HT-29 (cell line): ENCODE data around the gene PLAGL2. TPM values are rescaled to one million over a fixed set of nuclear protein-coding genes. Genes with fewer than 3 reads are reported as not detected.
"Not testable (repeated sequence)": the region's sequence is repeated elsewhere in the genome, so short reads cannot be mapped to it uniquely, and the experiment has no call there.

Source experiments
- DNase-seq: peaks from one replicate; pipeline ENCODE4 v3.0.0-alpha.2; 2015; ENCODE audit warnings: low spot score
- total RNA-seq: library from RNA; depleted of rRNA; stranded (reverse); fragments of >200 nt; shearing (Covaris generic); gene quantifications from 2 replicates; pipeline ENCODE4 v1.2.3, GENCODE V29; 2014

PLAGL2 gene
- total RNA-seq, 1 experiment from 2014 or later = 6.9 TPM

GRCh38 chr20:32205110-32205842 is 2.3 kb downstream of the PLAGL2 start:
- DNase-seq = no peak

DNA sequence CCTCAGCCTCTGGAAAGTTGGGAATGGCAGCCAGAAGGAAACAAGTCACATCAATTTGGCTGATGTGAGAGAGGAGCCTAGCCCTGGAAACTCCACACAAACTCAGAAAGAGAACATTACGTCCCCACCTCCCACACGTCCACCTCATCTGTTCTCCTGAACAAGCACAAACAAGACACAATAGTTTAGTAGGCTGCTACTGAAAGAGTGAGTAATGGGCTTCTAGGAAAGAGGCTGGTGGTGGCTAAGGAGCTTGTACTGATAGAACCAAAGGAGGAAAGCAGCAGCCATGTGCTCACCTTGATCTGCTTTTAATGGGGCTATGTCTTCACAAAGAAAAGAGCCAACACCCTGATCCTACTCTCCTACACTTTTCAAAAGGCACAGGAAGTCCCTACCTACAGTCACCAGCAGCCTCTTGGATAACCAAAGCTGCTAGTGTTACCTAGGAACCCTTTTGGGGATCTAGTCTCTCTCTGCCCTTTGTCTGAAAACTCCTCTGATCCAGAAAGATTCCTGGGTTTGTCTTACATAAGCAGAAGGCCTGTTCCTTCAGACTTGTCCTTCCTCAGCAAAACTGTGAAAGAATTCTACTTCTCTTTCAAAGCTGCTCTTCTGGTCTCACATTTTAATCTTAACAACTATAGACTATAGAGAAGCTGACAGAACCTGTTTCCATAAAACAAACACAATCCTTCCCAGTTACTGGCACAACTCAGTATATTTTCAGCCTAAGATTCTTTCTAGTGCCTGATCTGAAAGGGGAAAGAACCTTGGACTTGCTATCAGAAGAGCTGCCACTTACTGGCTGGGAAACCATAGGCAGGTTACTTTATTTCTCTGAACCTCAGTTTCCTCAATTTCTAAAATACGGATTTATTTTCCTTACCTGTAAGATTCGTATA is 3.1 kb downstream of the PLAGL2 start:
- DNase-seq = no peak

DNA sequence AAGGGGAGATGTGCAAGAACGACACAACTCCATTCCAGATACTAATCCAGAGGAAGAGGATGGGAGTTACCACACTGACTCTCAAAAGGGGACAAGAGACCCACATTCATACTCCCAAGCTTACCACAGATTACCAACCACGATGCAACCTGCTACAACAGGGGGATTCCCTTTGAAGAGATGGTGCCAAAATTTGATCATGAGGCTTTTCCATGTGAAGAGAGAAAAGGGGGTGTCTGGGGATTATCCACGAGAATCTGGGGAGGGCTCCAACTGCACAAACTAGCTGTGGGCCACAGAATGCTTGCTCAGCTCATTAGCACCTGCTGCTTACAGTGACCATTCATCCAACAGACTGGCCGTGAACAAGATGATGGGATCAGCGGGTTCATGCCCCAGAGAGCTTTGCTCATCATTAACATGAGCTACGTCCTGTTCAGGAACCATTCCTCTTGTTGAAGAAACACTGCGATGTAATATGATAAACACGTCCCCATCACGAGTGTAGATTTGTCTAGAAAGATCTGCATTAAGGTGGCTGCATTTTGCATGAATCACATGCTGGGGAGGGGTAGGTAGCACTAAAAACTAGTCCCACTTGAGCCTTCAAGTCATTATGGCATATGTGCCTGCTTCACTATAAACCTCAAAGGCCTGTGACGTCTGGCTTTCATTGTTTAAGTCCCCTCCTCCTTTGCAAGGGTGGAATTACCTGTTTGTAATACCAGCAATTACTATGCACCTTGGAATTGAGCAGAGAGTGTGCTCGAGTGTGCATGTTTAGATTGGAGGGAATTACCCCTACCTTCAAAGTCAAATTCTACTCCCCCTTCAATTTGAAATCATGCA is 4.0 kb downstream of the PLAGL2 start:
- no peak for DNase-seq

DNA sequence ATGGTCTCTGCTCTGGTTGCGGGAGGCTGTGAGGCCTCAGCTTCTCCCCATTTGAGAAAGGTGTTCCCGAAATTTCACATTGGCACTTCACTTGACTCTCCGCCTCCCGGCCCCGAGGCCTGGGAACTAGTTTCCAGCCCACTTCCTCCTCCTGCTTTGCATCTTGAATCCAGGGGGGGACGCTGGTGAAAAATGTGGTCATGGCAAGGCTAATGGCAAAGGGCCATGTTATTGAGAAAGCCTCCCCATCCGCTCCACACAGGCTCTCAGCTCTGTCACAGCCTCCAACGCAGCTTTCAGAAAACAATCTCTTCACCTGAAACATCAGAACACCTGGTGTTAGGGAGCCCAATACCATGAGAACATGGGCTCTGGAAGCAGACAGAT is 5.6 kb downstream of the PLAGL2 start:
- DNase-seq = no peak

- no peak for DNase-seq
Measured at GRCh38 chr20:32201296-32201976, 6.1 kb downstream of the PLAGL2 start.

GRCh38 chr20:32199006-32199405 is 8.5 kb downstream of the PLAGL2 start:
- DNase-seq = no peak

DNA sequence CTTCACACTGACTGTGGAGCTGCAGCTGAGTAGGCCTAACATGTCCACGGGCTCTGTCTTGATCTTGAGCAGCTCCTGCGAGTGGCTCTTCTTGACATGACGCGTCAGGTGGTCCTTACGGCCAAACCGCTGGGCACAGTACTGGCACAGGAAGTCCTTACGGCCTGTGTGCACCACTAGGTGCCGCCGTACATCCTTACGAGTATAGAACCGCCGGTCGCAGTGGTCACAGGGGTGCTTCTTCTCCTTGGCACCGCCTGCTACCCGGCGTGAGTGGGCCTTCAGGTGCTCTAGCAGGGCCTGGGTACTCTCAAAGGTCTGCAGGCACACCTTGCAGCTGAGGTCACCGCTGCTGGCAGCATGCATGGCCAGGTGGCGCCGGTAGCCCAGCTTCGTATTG is 10.4 kb downstream of the PLAGL2 start:
- not testable (repeated sequence) for DNase-seq

DNA sequence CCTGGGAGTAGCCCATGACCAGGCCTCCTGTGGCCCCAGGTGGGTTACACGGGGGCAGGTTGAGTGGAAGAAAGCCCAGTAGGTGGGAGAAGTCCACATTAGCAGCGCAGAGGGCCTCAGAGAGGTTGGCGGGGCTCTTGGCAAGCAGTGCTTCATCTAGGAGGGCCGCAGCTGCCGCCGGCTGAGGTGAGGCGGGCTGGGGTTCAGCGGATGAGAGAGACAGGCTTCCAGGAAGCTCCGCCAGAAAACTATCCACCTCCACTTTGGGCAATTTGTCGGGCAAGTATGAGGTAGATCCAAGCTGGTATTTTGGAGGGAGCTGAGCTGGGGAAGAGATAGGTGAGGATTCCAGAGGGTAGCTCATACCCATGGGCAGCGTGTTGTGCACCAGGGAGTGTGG is 10.9 kb downstream of the PLAGL2 start:
- not testable (repeated sequence) for DNase-seq

GRCh38 chr20:32195581-32195980 is 12.0 kb downstream of the PLAGL2 start:
- no peak for DNase-seq

DNA sequence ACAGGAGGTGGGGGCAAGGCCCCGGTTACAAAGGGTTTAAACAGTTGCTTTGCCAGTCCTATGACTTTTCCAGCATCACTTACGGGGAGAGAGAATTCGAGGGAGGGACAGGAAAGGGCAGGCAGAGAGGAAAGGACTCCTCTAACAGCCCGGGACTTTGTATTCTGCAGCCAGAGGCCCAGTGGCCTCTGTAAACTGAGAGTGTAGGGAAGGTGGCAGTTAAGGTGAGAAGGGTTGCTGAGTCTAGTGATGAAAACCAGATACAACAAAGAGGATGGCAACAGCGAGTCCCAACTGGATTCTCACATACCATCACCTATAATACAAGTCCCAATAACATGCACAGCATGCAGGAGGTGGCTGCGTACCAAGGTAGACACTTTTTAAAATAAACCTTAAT is 13.5 kb downstream of the PLAGL2 start:
- no peak for DNase-seq

DNA sequence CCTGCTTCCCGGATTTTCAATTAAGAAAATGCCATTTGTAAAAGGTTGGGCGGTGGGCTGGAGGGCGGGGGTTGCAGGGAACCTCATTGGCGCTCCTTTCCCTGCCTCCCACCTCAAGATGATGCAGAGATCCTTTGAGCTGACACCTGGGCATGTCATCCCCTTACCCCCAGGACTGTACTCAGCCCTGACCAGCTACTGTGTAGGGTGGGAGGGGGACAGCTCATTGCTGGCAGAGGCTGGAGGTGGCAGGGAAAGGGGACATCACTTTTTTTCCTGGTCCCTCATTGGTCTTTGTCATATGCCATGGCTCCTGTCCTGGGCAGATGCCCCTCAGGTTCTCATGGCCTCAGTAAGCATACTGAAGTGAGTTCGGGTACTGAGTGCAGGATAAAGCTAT is 14.2 kb downstream of the PLAGL2 start:
- not testable (repeated sequence) for DNase-seq

- no peak for DNase-seq
Measured at GRCh38 chr20:32192698-32193097, 14.8 kb downstream of the PLAGL2 start.

DNA sequence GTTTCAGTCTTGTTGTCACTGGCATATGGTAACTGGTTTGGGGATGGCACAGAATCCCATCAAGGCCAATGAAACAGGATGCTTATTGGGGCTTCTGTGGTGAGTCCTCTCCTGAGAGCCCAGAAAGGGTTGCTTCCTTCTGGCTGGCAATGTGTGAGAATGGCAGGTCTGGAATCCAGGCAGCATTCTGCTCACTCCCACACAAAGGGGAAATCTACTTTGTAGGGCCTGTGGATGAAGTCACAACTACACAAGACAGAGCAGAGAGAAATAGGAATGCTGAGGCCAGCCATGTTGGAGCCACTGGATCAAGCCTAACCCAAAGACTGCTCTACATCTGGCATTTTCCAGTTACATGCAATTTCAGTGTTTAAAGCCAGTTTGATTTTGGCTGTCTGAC is 15.7 kb downstream of the PLAGL2 start:
- DNase-seq = no peak

DNA sequence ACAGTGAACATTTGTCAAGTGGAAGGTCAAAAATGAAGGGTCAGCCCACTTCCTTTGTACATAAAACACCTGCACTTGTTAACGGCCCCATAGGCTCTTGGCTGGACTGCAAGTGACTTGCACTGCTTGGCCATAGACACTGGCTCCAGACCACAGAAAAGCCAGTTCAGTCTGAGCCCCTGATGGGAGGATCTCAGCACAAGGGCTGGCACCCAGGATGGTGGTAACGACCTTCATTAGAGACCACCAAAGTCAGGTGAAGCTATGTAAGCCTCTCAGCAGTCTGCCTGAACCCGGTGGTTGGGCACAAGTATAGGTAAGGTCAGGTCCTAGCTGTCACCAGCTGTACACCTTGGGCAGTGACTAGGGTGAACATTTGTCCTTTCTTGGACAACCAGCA is 16.1 kb downstream of the PLAGL2 start:
- DNase-seq = peak; percentile 27

GRCh38 chr20:32190616-32191415 is 16.7 kb downstream of the PLAGL2 start:
- DNase-seq = peak; percentile 26

GRCh38 chr20:32189691-32190615 is 17.6 kb downstream of the PLAGL2 start:
- DNase-seq = no peak

- no peak for DNase-seq
Measured at GRCh38 chr20:32189123-32189410, 18.5 kb downstream of the PLAGL2 start.

DNA sequence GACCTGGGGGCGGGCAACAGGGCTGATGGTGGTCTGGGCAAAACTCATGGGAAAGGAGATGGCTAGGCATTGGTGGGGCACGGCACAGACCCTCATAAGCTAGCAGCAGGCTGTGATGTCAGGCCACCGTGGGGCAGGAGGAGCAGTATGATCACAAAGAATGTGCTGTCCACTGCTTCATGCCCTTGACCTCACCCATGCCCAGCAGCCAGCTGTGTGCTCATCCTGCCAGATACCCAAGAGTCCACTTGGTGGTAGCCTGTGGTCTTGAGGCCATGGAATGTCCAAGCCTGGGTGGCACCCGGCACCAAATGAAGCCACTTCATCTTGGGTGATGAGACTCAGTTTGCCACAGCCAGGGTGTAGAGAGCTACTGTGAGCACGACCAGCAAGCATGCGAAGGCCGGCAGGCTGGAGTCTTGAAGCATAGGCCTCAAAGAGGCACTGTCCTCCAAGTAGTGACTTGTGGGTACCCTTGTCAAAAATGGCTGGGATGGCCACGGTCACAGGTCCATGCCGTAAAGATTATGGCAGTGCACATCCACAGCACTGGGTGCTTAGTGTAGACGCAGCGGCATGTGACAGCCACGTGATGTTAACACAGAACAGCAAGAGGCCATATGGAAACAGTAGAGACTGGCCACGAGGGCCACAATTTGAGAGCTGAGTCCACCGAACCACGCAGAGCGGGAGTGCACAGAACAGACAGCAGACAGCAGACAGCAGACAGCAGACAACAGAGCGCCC is 19.0 kb downstream of the PLAGL2 start:
- DNase-seq = no peak

DNA sequence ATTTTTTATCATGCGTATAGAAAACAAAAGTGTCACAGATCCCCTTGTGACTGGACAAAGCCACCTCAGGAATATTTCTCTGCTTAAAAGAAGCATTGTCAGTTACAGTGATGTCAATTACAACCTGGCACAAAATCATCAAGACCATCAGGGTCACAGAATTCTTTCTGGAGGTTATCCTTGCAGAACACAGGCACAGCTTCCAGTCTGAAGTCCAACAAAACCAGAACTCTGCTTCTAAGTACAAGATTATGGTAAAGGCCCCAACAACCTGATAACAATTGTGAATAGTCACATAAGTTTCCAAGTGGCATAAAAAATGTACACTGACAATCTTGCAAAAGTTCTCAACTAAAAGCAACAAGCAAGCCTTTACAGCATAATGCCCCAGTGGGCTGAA is 21.0 kb downstream of the PLAGL2 start:
- DNase-seq = no peak
